GM23248 (cell line): ENCODE measurements around the gene SRF. TPM values are rescaled to one million over a fixed set of nuclear protein-coding genes. Genes with fewer than 3 reads are reported as not detected.

ENCODE experiments used
- DNase-seq: peaks from one replicate; pipeline ENCODE4 v3.0.0-alpha.2; 2015
- H2AFZ ChIP-seq: fragments of 200-600 bp; sonication (generic); 2 replicates; pipeline ENCODE4 v1.6.1; 2016; ENCODE audit warnings: antibody characterized with exemption
- H3F3A ChIP-seq: fragments of 200-600 bp; sonication (generic); 2 replicates; pipeline ENCODE4 v1.6.1; 2016; ENCODE audit warnings: mild to moderate bottlenecking, antibody characterized with exemption, mixed run types; ENCODE audit not compliant: insufficient read depth
- H3K27ac ChIP-seq: fragments of 200-600 bp; sonication (generic); 2 replicates; pipeline ENCODE4 v1.5.1; 2016; ENCODE audit warnings: mild to moderate bottlenecking
- H3K27me3 ChIP-seq: fragments of 200-600 bp; sonication (generic); replicated peaks from 2 replicates; pipeline ENCODE4 v1.6.1; 2016; ENCODE audit warnings: mild to moderate bottlenecking; ENCODE audit not compliant: insufficient read depth
- H3K36me3 ChIP-seq: fragments of 200-600 bp; sonication (generic); 2 replicates; pipeline ENCODE4 v1.6.1; 2016; ENCODE audit warnings: low read depth, mild to moderate bottlenecking
- H3K4me1 ChIP-seq: fragments of 200-600 bp; sonication (generic); 2 replicates; pipeline ENCODE4 v1.6.1; 2016; ENCODE audit warnings: mild to moderate bottlenecking; ENCODE audit not compliant: insufficient read depth
- H3K4me2 ChIP-seq: fragments of 200-600 bp; sonication (generic); one replicate; pipeline ENCODE4 v1.6.1; 2016; ENCODE audit warnings: mild to moderate bottlenecking; ENCODE audit not compliant: unreplicated experiment
- H3K4me3 ChIP-seq: fragments of 200-600 bp; sonication (generic); 2 replicates; pipeline ENCODE4 v1.5.1; 2016; ENCODE audit warnings: mild to moderate bottlenecking
- H3K79me2 ChIP-seq: fragments of 200-600 bp; sonication (generic); 2 replicates; pipeline ENCODE4 v1.6.1; 2016; ENCODE audit warnings: mild to moderate bottlenecking; ENCODE audit not compliant: insufficient read depth
- H3K9ac ChIP-seq: fragments of 200-600 bp; sonication (generic); 2 replicates; pipeline ENCODE4 v1.6.1; 2016; ENCODE audit warnings: mild to moderate bottlenecking
- H3K9me2 ChIP-seq: fragments of 200-600 bp; sonication (generic); 2 replicates; pipeline ENCODE4 v1.6.1; 2016; ENCODE audit warnings: mixed run types, mild to moderate bottlenecking, moderate library complexity; ENCODE audit not compliant: insufficient read depth
- H3K9me3 ChIP-seq: fragments of 200-600 bp; sonication (generic); one replicate; pipeline ENCODE4 v1.6.1; 2017; ENCODE audit warnings: low read depth
- H4K20me1 ChIP-seq: fragments of 200-600 bp; sonication (generic); 2 replicates; pipeline ENCODE4 v1.6.0; 2016; ENCODE audit not compliant: insufficient read depth
- EZH2 ChIP-seq: fragments of 200-600 bp; sonication (generic); IDR thresholded peaks from 2 replicates; pipeline ENCODE4 v1.6.1; 2018; ENCODE audit warnings: antibody characterized with exemption, mild to moderate bottlenecking; ENCODE audit not compliant: insufficient read depth, poor library complexity, severe bottlenecking
- EZH2phosphoT487 ChIP-seq: fragments of 200-600 bp; sonication (generic); IDR thresholded peaks from 2 replicates; pipeline ENCODE4 v1.6.1; 2018; ENCODE audit warnings: antibody characterized with exemption, moderate library complexity, mild to moderate bottlenecking, low read depth; ENCODE audit not compliant: insufficient read depth
- WGBS, 2 experiments: methylation state at CpG; one replicate each; pipeline ENCODE4 v1.1.6; 2015 to 2017; ENCODE audit warnings: low lambda C conversion rate in 2 of 2, low coverage in 1 of 2; ENCODE audit errors: missing lambda C conversion rate in 2 of 2; 5-methylcytosine and 5-hydroxymethylcytosine counted together
- in situ Hi-C: fragments of 300-500 bp; cut with MboI; formaldehyde crosslinking; loops from 2 replicates; pipeline ENCODE4 v1.15.0; 2020
- polyA plus RNA-seq: library from polyadenylated mRNA; unstranded; fragments of >200 nt; fragmentation: Nextera tagmentation; extraction: Ambion mirVana; gene quantifications from 2 replicates; pipeline ENCODE4 v1.2.1, GENCODE V29; 2016
- total RNA-seq: library from RNA; depleted of rRNA; stranded (reverse); fragments of >200 nt; shearing (Covaris generic); gene quantifications from 2 replicates; pipeline ENCODE4 v1.2.3, GENCODE V29; 2014

SRF gene
- total and polyA plus RNA-seq, 2 experiments from 2014 or later: 3.3 to 29.6 TPM

GRCh38 chr6:43223175-43223574 lies 52.1 kb downstream of the SRF start:
- no peaks in the 10 kb centered on the region for H4K20me1 ChIP-seq
- H3K9me2 ChIP-seq: no peaks in the 10 kb centered on the region
- no peak for DNase-seq
- no peak overlapping the region for H2AFZ ChIP-seq
- no peaks in the 10 kb centered on the region for H3F3A ChIP-seq
- TF ChIP-seq EZH2phosphoT487 (no peak), EZH2 (no peak)
- H3K9me3 ChIP-seq: no peaks in the 10 kb centered on the region
- no peaks in the 10 kb centered on the region for H3K27me3 ChIP-seq
- no peak overlapping the region for H3K4me2 ChIP-seq
- H3K36me3 ChIP-seq: no peaks in the 10 kb centered on the region
- in situ Hi-C loops: no loop called here
- WGBS, 2 experiments: 83 to 84% methylated on average over 10 to 14 of the region's 14 CpGs
- H3K4me1 ChIP-seq: no peaks in the 10 kb centered on the region
- no peak overlapping the region for H3K27ac ChIP-seq
- H3K79me2 ChIP-seq: peaks cover under 1% of the 10 kb centered on the region; the same call in 1 of the 2 replicates
- no peak overlapping the region for H3K9ac ChIP-seq
- no peak overlapping the region for H3K4me3 ChIP-seq

DNA sequence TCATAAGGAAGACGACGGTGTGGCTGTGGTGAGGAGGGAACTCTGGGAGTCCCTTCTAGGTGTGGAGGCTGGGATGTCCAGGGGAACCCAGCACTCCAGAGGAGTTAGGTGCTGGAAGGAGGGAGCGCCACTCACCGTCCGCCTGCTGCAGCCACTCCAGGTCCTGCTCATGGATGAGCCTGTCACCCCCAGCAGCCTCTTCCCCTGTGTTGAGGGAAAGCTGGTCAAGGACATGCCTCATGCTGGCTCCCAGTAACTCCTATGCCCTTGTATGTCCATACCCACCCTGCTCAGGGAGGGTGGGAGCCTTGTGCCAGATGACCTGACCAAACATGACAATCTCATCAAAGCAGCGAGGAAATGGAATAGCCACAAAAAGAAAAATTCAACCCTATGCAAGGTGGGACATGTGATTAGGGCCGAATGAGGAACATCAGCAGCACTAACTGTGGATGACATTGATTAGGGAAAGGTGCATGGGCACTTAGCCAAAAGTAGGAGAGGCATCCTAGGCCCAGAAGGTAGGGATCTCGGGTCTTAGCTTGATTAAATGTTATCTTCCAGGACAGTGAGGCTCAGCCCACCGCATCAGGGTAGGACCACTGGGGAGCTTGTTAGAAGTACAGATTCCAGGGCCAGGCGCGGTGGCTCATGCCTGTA lies 55.3 kb downstream of the SRF start:
- Histone ChIP-seq H3K9me2 (no peaks in the 10 kb centered on the region), H3K4me1 (peaks cover 4% of the 10 kb centered on the region; the same call in 1 of the 2 replicates), H3K9me3 (no peaks in the 10 kb centered on the region), H3K27ac (no peak overlapping the region), H3K27me3 (0 out of 2 replicates have a peak, but pooled peaks cover under 1% of the 10 kb centered on the region), H3K4me3 (no peak overlapping the region), H3F3A (no peaks in the 10 kb centered on the region), H3K4me2 (no peak overlapping the region), H2AFZ (no peak overlapping the region), H3K79me2 (peaks cover 6% of the 10 kb centered on the region; the same call in 1 of the 2 replicates), H3K9ac (no peak overlapping the region), H3K36me3 (no peaks in the 10 kb centered on the region), H4K20me1 (no peaks in the 10 kb centered on the region)
- WGBS, 2 experiments: 93 to 97% methylated on average over 11 of the region's 11 CpGs
- TF ChIP-seq EZH2 (no peak), EZH2phosphoT487 (no peak)
- DNase-seq: no peak
- in situ Hi-C loops: no loop called here

GRCh38 chr6:43228951-43229802 lies 58.1 kb downstream of the SRF start, which contains the start of gene DNPH1:
Gene DNPH1 (minus strand): TSS chr6:43229481. CDS start chr6:43229456, 25 bp downstream.
- Histone ChIP-seq H4K20me1 (no peaks in the 10 kb centered on the region), H3K79me2 (peaks cover 6% of the 10 kb centered on the region; the same call in 1 of the 2 replicates), H3K4me3 (peak within 1 kb of the TSS; percentile 74), H3K9me3 (no peaks in the 10 kb centered on the region), H3K36me3 (no peaks in the 10 kb centered on the region), H3K4me2 (peak within 1 kb of the TSS; percentile 76), H3K4me1 (peaks cover 4% of the 10 kb centered on the region; the same call in 1 of the 2 replicates), H3F3A (no peaks in the 10 kb centered on the region), H3K27ac (no peak within 1 kb of the TSS), H2AFZ (peak within 1 kb of the TSS; percentile 83), H3K9me2 (no peaks in the 10 kb centered on the region), H3K9ac (peak within 1 kb of the TSS; percentile 73), H3K27me3 (peaks cover 7% of the 10 kb centered on the region; the same call in 1 of the 2 replicates)
- DNase-seq: peak; percentile 85
- 1 to 3% methylated on average over 52 to 61 of the region's 82 CpGs for WGBS, 2 experiments
- in situ Hi-C loops: no loop called here
- TF ChIP-seq EZH2 (no peak), EZH2phosphoT487 (no peak)

DNA sequence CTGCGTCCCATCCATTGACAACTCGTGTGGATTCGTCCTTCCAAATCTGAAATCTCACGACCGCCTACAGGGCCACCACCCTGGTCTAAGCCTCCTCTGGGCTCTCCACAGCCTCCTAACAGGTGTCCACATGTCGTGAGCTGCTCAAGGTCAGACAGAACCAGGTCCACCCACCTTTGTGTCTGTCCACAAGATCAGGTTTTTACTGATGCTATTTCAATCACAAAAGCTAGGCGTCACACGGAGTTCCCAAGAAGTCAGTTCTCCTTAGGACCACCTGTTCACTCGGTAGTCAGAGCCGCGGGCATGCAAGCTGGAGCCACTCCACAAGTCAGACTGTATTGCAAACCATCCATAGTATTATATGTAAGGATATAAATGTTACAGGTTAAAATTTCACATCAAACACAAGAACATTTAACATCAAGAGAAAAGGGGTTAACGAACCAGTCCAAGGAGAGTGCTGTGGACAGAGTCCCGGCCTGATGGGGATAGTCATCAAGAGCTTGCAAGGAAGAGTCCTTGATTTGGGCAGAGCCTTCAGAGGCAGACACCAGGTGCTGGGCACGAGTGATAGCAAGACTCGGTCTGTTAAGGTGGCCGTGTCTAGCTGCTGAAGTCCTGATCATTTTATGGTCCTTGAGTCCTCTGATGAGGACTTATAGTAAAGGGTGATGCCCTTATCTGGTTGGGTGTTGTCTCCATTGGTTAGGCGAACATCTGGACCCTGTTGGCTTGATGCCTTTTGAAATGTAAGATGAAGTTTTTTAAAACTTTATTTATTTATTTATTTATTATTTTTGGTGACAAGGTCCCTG lies 58.9 kb downstream of the SRF start:
- no peaks in the 10 kb centered on the region for H3K9me3 ChIP-seq
- no peak for DNase-seq
- no peaks in the 10 kb centered on the region for H3K9me2 ChIP-seq
- H3K4me1 ChIP-seq: peaks cover 4% of the 10 kb centered on the region; the same call in 1 of the 2 replicates
- no peaks in the 10 kb centered on the region for H3F3A ChIP-seq
- H3K27ac ChIP-seq: no peak overlapping the region
- no peaks in the 10 kb centered on the region for H4K20me1 ChIP-seq
- H3K79me2 ChIP-seq: peaks cover 6% of the 10 kb centered on the region; the same call in 1 of the 2 replicates
- H3K4me2 ChIP-seq: peak overlapping the region; percentile 76
- H3K4me3 ChIP-seq: peak overlapping the region; percentile 74
- no peaks in the 10 kb centered on the region for H3K36me3 ChIP-seq
- WGBS, 2 experiments: 51 to 57% methylated on average over 17 of the region's 17 CpGs
- H3K27me3 ChIP-seq: peaks cover 9% of the 10 kb centered on the region; the same call in 1 of the 2 replicates
- H3K9ac ChIP-seq: no peak overlapping the region
- peak overlapping the region; percentile 83 for H2AFZ ChIP-seq
- TF ChIP-seq EZH2phosphoT487 (no peak), EZH2 (no peak)
- in situ Hi-C loops: no loop called here
